Tibial nerve (tissue), 4 donors: ENCODE results near the gene NUB1. TPM values are rescaled to one million over a fixed set of nuclear protein-coding genes. Genes with fewer than 3 reads are reported as not detected.

Source experiments
- DNase-seq, 2 donors: peaks; one replicate each; pipeline ENCODE4 v3.0.0-alpha.2; 2019; ENCODE audit warnings: low spot score in 2 of 2
- H3K27ac ChIP-seq, 4 donors: fragments of 200-600 bp; sonication (generic) in 3 of 4; one replicate each; pipeline ENCODE4 v1.5.1; 2017 to 2019; ENCODE audit warnings: mild to moderate bottlenecking in 1 of 4
- H3K27me3 ChIP-seq, 2 donors: fragments of 200-600 bp; sonication (generic) in 1 of 2; one replicate each; pipeline versions ENCODE4 v1.5.1 to v1.6.0; 2017 to 2019
- H3K36me3 ChIP-seq, 3 donors: fragments of 200-600 bp; sonication (generic); one replicate each; pipeline ENCODE4 v1.5.1; 2018 to 2019
- H3K4me1 ChIP-seq, 4 donors: fragments of 200-600 bp; sonication (generic) in 3 of 4; one replicate each; pipeline ENCODE4 v1.5.1; 2017 to 2019
- H3K4me3 ChIP-seq, 4 donors: fragments of 200-600 bp; sonication (generic) in 3 of 4; one replicate each; pipeline ENCODE4 v1.5.1; 2017 to 2019; ENCODE audit warnings: mild to moderate bottlenecking in 1 of 4, moderate library complexity in 1 of 4
- H3K9me3 ChIP-seq, 4 donors: fragments of 200-600 bp; sonication (generic) in 3 of 4; one replicate each; pipeline ENCODE4 v1.5.1; 2017 to 2019
- CTCF ChIP-seq, 5 experiments: fragments of 200-600 bp in 3 of 5; fragments of 450-650 bp in 2 of 5; sonication (generic) in 3 of 5; IDR thresholded peaks; one replicate each; pipeline ENCODE4 v1.5.1; 2016 to 2019; ENCODE audit warnings: antibody characterized with exemption in 5 of 5, mild to moderate bottlenecking in 3 of 5, moderate library complexity in 2 of 5
- EP300 ChIP-seq, 2 donors: sonication (generic); formaldehyde crosslinking; IDR thresholded peaks; one replicate each; pipeline ENCODE4 v1.6.1; 2017; ENCODE audit warnings: antibody characterized with exemption in 2 of 2, mild to moderate bottlenecking in 1 of 2
- POLR2A ChIP-seq, 2 donors: fragments of 450-650 bp; IDR thresholded peaks; one replicate each; pipeline ENCODE4 v1.6.1; 2017; ENCODE audit warnings: antibody characterized with exemption in 2 of 2, mild to moderate bottlenecking in 2 of 2, moderate library complexity in 2 of 2
- WGBS, 2 donors: methylation state at CpG; one replicate each; pipeline ENCODE4 v1.1.5; 2018; 5-methylcytosine and 5-hydroxymethylcytosine counted together
- total RNA-seq, 4 donors: library from RNA; depleted of rRNA; stranded (reverse); fragments of >200 nt; gene quantifications; one replicate each; pipeline ENCODE4 v1.1.0, GENCODE V29; 2016

Gene NUB1
- total RNA-seq, 4 donors from 2014 or later: 40.8 to 66.3 (median 60.1) TPM

GRCh38 chr7:151406051-151406875 is 64.7 kb downstream of the NUB1 start:
- Histone ChIP-seq H3K9me3 (no peaks in the 10 kb centered on the region), H3K4me3 (no peak overlapping the region), H3K27ac (peak overlapping the region; percentile 78 to 94 (median 89)), H3K4me1 (peaks cover 0 to 80% (median 40%) of the 10 kb centered on the region in 4 donors), H3K36me3 (no peaks in the 10 kb centered on the region), H3K27me3 (peaks cover 0 to 27% of the 10 kb centered on the region in 2 donors)
- no peak for DNase-seq
- 67 to 68% methylated on average over 24 of the region's 24 CpGs for WGBS, 2 donors
- TF ChIP-seq POLR2A (IDR thresholded peaks at IDR 0.05) (no peak), CTCF (IDR thresholded peaks at IDR 0.05) (no peak), EP300 (IDR thresholded peaks at IDR 0.05) (no peak)

GRCh38 chr7:151406886-151407583 is 65.4 kb downstream of the NUB1 start:
- TF ChIP-seq EP300 (IDR thresholded peaks at IDR 0.05) (no peak), POLR2A (IDR thresholded peaks at IDR 0.05) (no peak), CTCF (IDR thresholded peaks at IDR 0.05) (no peak)
- Histone ChIP-seq H3K9me3 (no peaks in the 10 kb centered on the region), H3K4me3 (no peak overlapping the region), H3K4me1 (peaks cover 0 to 74% (median 40%) of the 10 kb centered on the region in 4 donors), H3K27me3 (peaks cover 0 to 28% of the 10 kb centered on the region in 2 donors), H3K36me3 (no peaks in the 10 kb centered on the region), H3K27ac (peak overlapping the region; percentile 35 to 94 (median 89))
- WGBS, 2 donors: 65 to 75% methylated on average over 8 of the region's 9 CpGs
- no peak for DNase-seq

- WGBS, 2 donors: 70 to 79% methylated on average over 7 of the region's 7 CpGs
- no peaks in the 10 kb centered on the region for H3K36me3 ChIP-seq
- H3K4me1 ChIP-seq: peaks cover 0 to 60% (median 30%) of the 10 kb centered on the region in 4 donors
- peaks cover 0 to 28% of the 10 kb centered on the region in 2 donors for H3K27me3 ChIP-seq
- H3K4me3 ChIP-seq: peak overlapping the region in 3 of 4 donors; percentile 58 to 79 (median 75)
- no peaks in the 10 kb centered on the region for H3K9me3 ChIP-seq
- TF ChIP-seq CTCF (IDR thresholded peaks at IDR 0.05) (no peak), EP300 (IDR thresholded peaks at IDR 0.05) (no peak), POLR2A (IDR thresholded peaks at IDR 0.05) (no peak)
- no peak for DNase-seq
- H3K27ac ChIP-seq: peak overlapping the region; percentile 81 to 94 (median 89)
Measured at GRCh38 chr7:151408498-151408838, 66.9 kb downstream of the NUB1 start.

- DNase-seq: peak in 1 of 2 donors; percentile 40
- Histone ChIP-seq H3K4me1 (peaks cover 0 to 54% (median 25%) of the 10 kb centered on the region in 4 donors), H3K9me3 (no peaks in the 10 kb centered on the region), H3K4me3 (peak overlapping the region; percentile 52 to 79 (median 66)), H3K27me3 (peaks cover 0 to 28% of the 10 kb centered on the region in 2 donors), H3K36me3 (no peaks in the 10 kb centered on the region), H3K27ac (peak overlapping the region; percentile 81 to 94 (median 89))
- TF ChIP-seq CTCF (IDR thresholded peaks at IDR 0.05) (no peak), POLR2A (IDR thresholded peaks at IDR 0.05) (peak; percentile 48 to 50), EP300 (IDR thresholded peaks at IDR 0.05) (peak in 1 of 2 donors; percentile 93)
- 15 to 24% methylated on average over 17 to 19 of the region's 61 CpGs for WGBS, 2 donors
Measured at GRCh38 chr7:151408839-151409666, 67.4 kb downstream of the NUB1 start.
